Liver (tissue), 9 donors: ENCODE measurements around the gene ARHGEF28. TPM values are rescaled to one million over a fixed set of nuclear protein-coding genes. Genes with fewer than 3 reads are reported as not detected.
A peak's percentile ranks its signal among the peaks of the same experiment; 100 is the strongest.

ENCODE experiments used
- DNase-seq: peaks from one replicate; pipeline ENCODE4 v3.0.0-alpha.2; 2017; ENCODE audit warnings: low spot score
- H3K27ac ChIP-seq, 2 donors: one replicate each; pipeline ENCODE4 v1.7.0; 2013; ENCODE audit warnings: inconsistent platforms in 2 of 2, low read length in 2 of 2, control low read depth in 1 of 2, low read depth in 1 of 2, mild to moderate bottlenecking in 1 of 2
- H3K27me3 ChIP-seq, 4 donors: one replicate each; pipeline versions ENCODE4 v1.6.1 to v1.7.0; 2013; ENCODE audit warnings: low read length in 3 of 4, inconsistent platforms in 1 of 4, mild to moderate bottlenecking in 1 of 4, moderate library complexity in 1 of 4; ENCODE audit not compliant: control insufficient read depth in 4 of 4, insufficient read depth in 4 of 4
- H3K36me3 ChIP-seq, 4 donors: one replicate each; pipeline versions ENCODE4 v1.6.1 to v1.7.0; 2013; ENCODE audit warnings: low read length in 3 of 4, mild to moderate bottlenecking in 3 of 4, low read depth in 1 of 4, moderate library complexity in 1 of 4; ENCODE audit not compliant: control insufficient read depth in 4 of 4, insufficient read depth in 3 of 4
- H3K4me1 ChIP-seq, 4 donors: one replicate each; pipeline versions ENCODE4 v1.6.1 to v1.7.0; 2013; ENCODE audit warnings: low read length in 3 of 4, mild to moderate bottlenecking in 3 of 4, moderate library complexity in 1 of 4; ENCODE audit not compliant: control insufficient read depth in 4 of 4, insufficient read depth in 4 of 4
- H3K4me3 ChIP-seq, 3 donors: one replicate each; pipeline versions ENCODE4 v1.6.1 to v1.7.0; 2013; ENCODE audit warnings: low read length in 3 of 3, control low read depth in 1 of 3, low read depth in 1 of 3, mild to moderate bottlenecking in 1 of 3
- H3K9ac ChIP-seq, 2 donors: one replicate each; pipeline ENCODE4 v1.7.0; 2013; ENCODE audit warnings: low read length in 2 of 2, mild to moderate bottlenecking in 2 of 2, moderate library complexity in 2 of 2, control low read depth in 1 of 2, low read depth in 1 of 2
- H3K9me3 ChIP-seq, 4 donors: one replicate each; pipeline versions ENCODE4 v1.6.1 to v1.7.0; 2013; ENCODE audit warnings: low read length in 3 of 4; ENCODE audit not compliant: control insufficient read depth in 4 of 4
- FOXA1 ChIP-seq: IDR thresholded peaks from 2 replicates; pipeline ENCODE4 v1.6.1; 2016; ENCODE audit warnings: antibody characterized with exemption
- FOXA2 ChIP-seq: IDR thresholded peaks from 2 replicates; pipeline ENCODE4 v1.6.1; 2016; ENCODE audit warnings: antibody characterized with exemption
- HNF4A ChIP-seq, 2 donors: conservative IDR thresholded peaks; 2 replicates each; pipeline ENCODE4 v1.6.1; 2016; ENCODE audit warnings: antibody characterized with exemption in 2 of 2, mild to moderate bottlenecking in 2 of 2
- HNF4G ChIP-seq: IDR thresholded peaks from 2 replicates; pipeline ENCODE4 v1.6.1; 2016; ENCODE audit warnings: antibody characterized with exemption
- JUND ChIP-seq, 2 donors: IDR thresholded peaks; 2 replicates each; pipeline ENCODE4 v1.6.1; 2016; ENCODE audit warnings: antibody characterized with exemption in 2 of 2
- NR2F2 ChIP-seq: IDR thresholded peaks from 2 replicates; pipeline ENCODE4 v1.6.1; 2016; ENCODE audit warnings: antibody characterized with exemption
- RAD21 ChIP-seq, 2 donors: IDR thresholded peaks; 2 replicates each; pipeline ENCODE4 v1.6.1; 2016; ENCODE audit warnings: antibody characterized with exemption in 2 of 2, mild to moderate bottlenecking in 2 of 2
- TAF1 ChIP-seq: conservative IDR thresholded peaks from 2 replicates; pipeline ENCODE4 v1.6.1; 2016; ENCODE audit warnings: antibody characterized with exemption, mild to moderate bottlenecking
- YY1 ChIP-seq: IDR thresholded peaks from 2 replicates; pipeline ENCODE4 v1.6.1; 2016; ENCODE audit warnings: antibody characterized with exemption, mild to moderate bottlenecking
- ZBTB33 ChIP-seq: IDR thresholded peaks from 2 replicates; pipeline ENCODE4 v1.6.1; 2016; ENCODE audit warnings: antibody characterized with exemption
- WGBS: extraction: QIAGEN DNeasy Blood & Tissue Kit; methylation state at CpG from one replicate; pipeline ENCODE4 v1.1.7; 2013; 5-methylcytosine and 5-hydroxymethylcytosine counted together
- polyA plus RNA-seq, 2 donors: library from polyadenylated mRNA; stranded (reverse) in 1 of 2; unstranded in 1 of 2; fragments of 200-250 nt in 1 of 2; fragments of >200 nt in 1 of 2; fragmentation: Nextera tagmentation in 1 of 2; extraction: Ambion mirVana in 1 of 2; gene quantifications; one replicate each; pipeline versions ENCODE4 v1.2.1 to v1.2.3, GENCODE V29; 2013 to 2015
- total RNA-seq, 2 donors: library from RNA; depleted of rRNA; stranded (reverse); fragments of >200 nt; gene quantifications; one replicate each; pipeline ENCODE4 v1.2.3, GENCODE V29; 2014
- TF ChIP-seq, protein P1 (sequence below): fragments of 150-350 bp; IDR thresholded peaks from 2 replicates; pipeline ENCODE4 v1.5.1; 2017; ENCODE audit warnings: improper control_type of control experiment, low read depth, low read length; ENCODE audit not compliant: missing input control
- TF ChIP-seq, protein P2 (sequence below): IDR thresholded peaks from 2 replicates; pipeline ENCODE4 v1.6.1; 2016; ENCODE audit warnings: antibody characterized with exemption, mild to moderate bottlenecking
- TF ChIP-seq, protein P3 (sequence below): IDR thresholded peaks from 2 replicates; pipeline ENCODE4 v1.6.1; 2016; ENCODE audit warnings: antibody characterized with exemption
- donor health status: healthy.
- donor health status: healthy.
- donor health status: healthy.
- donor health status: healthy.
- donor health status: healthy.

ARHGEF28 gene
- total and polyA plus RNA-seq, 4 donors = 1.6 to 13.9 (median 3.6) TPM

DNA sequence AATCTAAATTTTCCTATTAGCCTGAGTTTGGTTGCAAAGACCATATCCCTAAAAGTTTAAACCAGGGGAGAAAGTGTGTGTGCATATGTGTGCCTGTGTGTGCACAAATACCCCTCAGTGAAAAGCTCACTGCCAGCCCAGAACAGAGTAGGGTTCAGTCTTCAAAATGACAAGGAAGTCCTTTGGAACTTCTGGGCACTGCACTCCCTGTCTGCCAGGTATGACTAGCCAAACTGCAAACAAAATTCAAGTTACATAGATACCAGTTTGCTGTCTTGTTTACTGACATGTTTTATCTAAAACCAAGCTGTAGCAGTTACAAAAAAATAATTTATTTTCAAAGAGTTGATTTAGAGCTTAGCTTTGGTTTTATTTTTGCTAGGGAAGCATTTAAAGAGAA lies 100.1 kb downstream of the ARHGEF28 start:
- H3K9ac ChIP-seq = peak overlapping the region in 1 of 2 donors; percentile 63
- H3K9me3 ChIP-seq = no peaks in the 10 kb centered on the region
- peaks cover 5 to 21% (median 11%) of the 10 kb centered on the region in 4 donors for H3K4me1 ChIP-seq
- peak overlapping the region; percentile 39 to 46 for H3K27ac ChIP-seq
- H3K36me3 ChIP-seq = no peaks in the 10 kb centered on the region
- no peaks in the 10 kb centered on the region for H3K27me3 ChIP-seq
- TF ChIP-seq, protein P1, sequence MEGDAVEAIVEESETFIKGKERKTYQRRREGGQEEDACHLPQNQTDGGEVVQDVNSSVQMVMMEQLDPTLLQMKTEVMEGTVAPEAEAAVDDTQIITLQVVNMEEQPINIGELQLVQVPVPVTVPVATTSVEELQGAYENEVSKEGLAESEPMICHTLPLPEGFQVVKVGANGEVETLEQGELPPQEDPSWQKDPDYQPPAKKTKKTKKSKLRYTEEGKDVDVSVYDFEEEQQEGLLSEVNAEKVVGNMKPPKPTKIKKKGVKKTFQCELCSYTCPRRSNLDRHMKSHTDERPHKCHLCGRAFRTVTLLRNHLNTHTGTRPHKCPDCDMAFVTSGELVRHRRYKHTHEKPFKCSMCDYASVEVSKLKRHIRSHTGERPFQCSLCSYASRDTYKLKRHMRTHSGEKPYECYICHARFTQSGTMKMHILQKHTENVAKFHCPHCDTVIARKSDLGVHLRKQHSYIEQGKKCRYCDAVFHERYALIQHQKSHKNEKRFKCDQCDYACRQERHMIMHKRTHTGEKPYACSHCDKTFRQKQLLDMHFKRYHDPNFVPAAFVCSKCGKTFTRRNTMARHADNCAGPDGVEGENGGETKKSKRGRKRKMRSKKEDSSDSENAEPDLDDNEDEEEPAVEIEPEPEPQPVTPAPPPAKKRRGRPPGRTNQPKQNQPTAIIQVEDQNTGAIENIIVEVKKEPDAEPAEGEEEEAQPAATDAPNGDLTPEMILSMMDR = peak; percentile 5
- no peak for TF ChIP-seq RAD21 (IDR thresholded peaks at IDR 0.05)
- no peak overlapping the region for H3K4me3 ChIP-seq
- DNase-seq = no peak

DNA sequence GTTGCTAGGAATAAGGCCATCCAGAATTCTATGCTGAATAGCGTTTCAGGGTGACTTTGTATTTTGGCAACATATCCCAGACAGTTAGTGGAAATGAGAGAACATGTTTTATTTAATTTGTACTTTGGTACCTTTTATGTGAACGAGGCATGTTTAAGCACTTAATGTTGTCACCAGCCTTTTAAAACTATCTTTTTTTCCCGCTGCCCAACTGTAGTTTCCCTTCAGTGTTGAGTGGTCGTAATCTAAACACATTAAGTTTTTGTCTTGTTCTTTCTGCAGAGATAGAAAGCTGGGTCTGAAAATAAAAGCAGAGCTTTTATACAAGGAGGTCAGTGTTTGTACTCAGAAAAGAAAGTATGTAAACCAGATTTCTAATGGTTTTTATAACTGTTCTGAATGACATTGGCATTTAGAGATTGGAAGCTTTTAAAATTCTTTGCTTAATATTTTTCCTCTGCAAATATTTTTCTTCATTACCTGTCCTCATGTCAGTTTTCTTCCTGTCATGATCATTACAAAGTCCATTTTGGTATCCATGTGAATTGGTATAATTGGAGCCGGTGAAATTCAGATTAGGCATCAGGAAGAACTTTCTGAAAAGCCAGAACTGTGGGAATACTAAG lies 100.7 kb downstream of the ARHGEF28 start:
- WGBS = 35% methylated on average over 5 of the region's 5 CpGs
- H3K9me3 ChIP-seq = no peaks in the 10 kb centered on the region
- no peak overlapping the region for H3K4me3 ChIP-seq
- peak overlapping the region in 1 of 2 donors; percentile 63 for H3K9ac ChIP-seq
- TF ChIP-seq FOXA2 (no peak), YY1 (peak; percentile 9), HNF4G (no peak)
- DNase-seq = no peak
- H3K27me3 ChIP-seq = no peaks in the 10 kb centered on the region
- H3K27ac ChIP-seq = peak overlapping the region; percentile 39 to 46
- H3K36me3 ChIP-seq = no peaks in the 10 kb centered on the region
- peaks cover 5 to 21% (median 11%) of the 10 kb centered on the region in 4 donors for H3K4me1 ChIP-seq

GRCh38 chr5:73727470-73727869 lies 101.5 kb downstream of the ARHGEF28 start:
- no peak overlapping the region for H3K4me3 ChIP-seq
- no peaks in the 10 kb centered on the region for H3K36me3 ChIP-seq
- DNase-seq = no peak
- no peaks in the 10 kb centered on the region for H3K9me3 ChIP-seq
- 87% methylated on average over 1 of the region's 1 CpG for WGBS
- no peak overlapping the region for H3K9ac ChIP-seq
- peaks cover 5 to 21% (median 11%) of the 10 kb centered on the region in 4 donors for H3K4me1 ChIP-seq
- H3K27me3 ChIP-seq = no peaks in the 10 kb centered on the region
- TF ChIP-seq, protein P2, sequence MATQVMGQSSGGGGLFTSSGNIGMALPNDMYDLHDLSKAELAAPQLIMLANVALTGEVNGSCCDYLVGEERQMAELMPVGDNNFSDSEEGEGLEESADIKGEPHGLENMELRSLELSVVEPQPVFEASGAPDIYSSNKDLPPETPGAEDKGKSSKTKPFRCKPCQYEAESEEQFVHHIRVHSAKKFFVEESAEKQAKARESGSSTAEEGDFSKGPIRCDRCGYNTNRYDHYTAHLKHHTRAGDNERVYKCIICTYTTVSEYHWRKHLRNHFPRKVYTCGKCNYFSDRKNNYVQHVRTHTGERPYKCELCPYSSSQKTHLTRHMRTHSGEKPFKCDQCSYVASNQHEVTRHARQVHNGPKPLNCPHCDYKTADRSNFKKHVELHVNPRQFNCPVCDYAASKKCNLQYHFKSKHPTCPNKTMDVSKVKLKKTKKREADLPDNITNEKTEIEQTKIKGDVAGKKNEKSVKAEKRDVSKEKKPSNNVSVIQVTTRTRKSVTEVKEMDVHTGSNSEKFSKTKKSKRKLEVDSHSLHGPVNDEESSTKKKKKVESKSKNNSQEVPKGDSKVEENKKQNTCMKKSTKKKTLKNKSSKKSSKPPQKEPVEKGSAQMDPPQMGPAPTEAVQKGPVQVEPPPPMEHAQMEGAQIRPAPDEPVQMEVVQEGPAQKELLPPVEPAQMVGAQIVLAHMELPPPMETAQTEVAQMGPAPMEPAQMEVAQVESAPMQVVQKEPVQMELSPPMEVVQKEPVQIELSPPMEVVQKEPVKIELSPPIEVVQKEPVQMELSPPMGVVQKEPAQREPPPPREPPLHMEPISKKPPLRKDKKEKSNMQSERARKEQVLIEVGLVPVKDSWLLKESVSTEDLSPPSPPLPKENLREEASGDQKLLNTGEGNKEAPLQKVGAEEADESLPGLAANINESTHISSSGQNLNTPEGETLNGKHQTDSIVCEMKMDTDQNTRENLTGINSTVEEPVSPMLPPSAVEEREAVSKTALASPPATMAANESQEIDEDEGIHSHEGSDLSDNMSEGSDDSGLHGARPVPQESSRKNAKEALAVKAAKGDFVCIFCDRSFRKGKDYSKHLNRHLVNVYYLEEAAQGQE = no peak
- TF ChIP-seq TAF1 (no peak), ZBTB33 (no peak), RAD21 (IDR thresholded peaks at IDR 0.05) (no peak), HNF4G (no peak), NR2F2 (no peak), HNF4A (conservative IDR thresholded peaks at IDR 0.05) (no peak), JUND (IDR thresholded peaks at IDR 0.05) (no peak), FOXA1 (no peak)
- TF ChIP-seq, protein P3, sequence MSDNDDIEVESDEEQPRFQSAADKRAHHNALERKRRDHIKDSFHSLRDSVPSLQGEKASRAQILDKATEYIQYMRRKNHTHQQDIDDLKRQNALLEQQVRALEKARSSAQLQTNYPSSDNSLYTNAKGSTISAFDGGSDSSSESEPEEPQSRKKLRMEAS = no peak
- no peak overlapping the region for H3K27ac ChIP-seq
